Activated CD4-positive, alpha-beta T cell treated with anti-CD3 and anti-CD28 coated beads, Interleukin-2, Interleukin-6, amounts not matched to agents 100 ng/mL and 50 ng/mL, durations not matched to agents 16 hours and 8 hours (primary cell): ENCODE measurements around the gene ESR1.
"Not testable (repeated sequence)": the region's sequence is repeated elsewhere in the genome, so short reads cannot be mapped to it uniquely, and the experiment has no call there.

Experiments
- DNase-seq: peaks from one replicate; pipeline ENCODE4 v3.0.0-alpha.2; 2020

Gene ESR1

GRCh38 chr6:151993364-151993763 is 185.9 kb downstream of the ESR1 start:
- DNase-seq = no peak

- no peak for DNase-seq
Measured at GRCh38 chr6:151998784-151999183, 191.3 kb downstream of the ESR1 start.

- no peak for DNase-seq
Measured at GRCh38 chr6:151999194-151999593, 191.7 kb downstream of the ESR1 start.

GRCh38 chr6:152001408-152001807 is 193.9 kb downstream of the ESR1 start:
- no peak for DNase-seq

- no peak for DNase-seq
Measured at GRCh38 chr6:152002306-152002705, 194.8 kb downstream of the ESR1 start.

DNA sequence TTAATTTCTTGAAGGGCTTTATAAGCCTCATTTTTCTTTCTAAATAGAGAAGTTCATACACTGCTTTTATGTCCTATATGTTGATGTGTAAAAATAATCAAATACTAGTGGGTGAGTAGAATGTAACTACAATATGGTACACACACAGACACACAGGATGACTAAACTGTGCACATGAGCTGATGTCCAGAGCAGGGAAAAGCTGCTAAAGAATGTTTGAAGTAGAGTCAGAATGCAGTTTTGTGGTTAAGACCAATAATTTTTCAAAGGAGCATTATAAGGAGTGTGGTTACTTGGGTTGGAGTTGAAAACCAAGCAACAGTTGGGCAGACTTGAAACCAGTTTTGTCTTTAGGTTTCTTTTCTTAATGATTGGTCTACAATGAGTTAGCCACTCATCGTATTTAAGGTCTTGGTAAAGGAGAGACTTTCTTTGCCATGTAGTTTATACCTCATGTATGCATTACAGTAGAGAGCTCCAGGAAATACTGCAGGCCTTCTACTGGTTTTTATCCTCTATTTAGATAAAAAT is 196.6 kb downstream of the ESR1 start:
- DNase-seq = peak; percentile 1

- no peak for DNase-seq
Measured at GRCh38 chr6:152004896-152005295, 197.4 kb downstream of the ESR1 start.

GRCh38 chr6:152008779-152009178 is 201.3 kb downstream of the ESR1 start:
- no peak for DNase-seq

DNA sequence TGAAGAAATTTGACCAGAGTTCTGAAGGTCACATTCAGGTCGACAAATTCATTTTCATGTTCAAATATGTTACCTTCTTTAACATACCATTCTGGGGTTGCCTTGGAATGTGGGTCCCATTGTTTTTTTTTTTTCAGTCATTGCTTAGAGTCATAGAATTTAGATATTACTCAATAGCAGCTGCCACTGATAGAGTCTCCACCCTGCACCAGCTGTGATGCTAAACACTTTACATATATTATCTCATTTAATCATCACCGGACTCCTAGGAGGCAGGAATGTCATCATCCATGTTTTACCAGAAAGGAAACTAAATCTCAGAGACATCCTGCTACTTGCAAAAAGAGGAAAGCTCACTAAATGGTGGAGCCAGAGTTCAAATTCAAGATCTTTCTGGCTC is 204.7 kb downstream of the ESR1 start:
- no peak for DNase-seq

DNA sequence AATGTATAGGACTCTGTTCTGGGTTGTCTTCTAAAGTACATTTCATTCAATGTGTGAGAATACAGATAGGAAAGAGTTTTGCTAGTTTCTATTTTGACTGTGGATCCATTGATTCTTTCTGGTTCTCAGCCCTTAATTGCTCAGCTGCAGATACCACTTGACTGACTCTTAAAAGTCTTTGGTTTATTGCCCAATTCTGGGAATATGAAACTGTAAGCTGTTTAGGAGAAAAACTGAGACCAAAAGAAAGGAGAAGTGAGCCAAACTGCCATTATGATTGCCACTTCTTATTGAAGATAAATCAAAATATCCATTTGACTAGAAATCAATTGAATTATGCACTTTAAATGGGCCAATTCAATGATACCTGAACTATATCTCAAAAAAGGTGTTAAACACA is 211.4 kb downstream of the ESR1 start:
- no peak for DNase-seq

- DNase-seq = no peak
Measured at GRCh38 chr6:152022303-152022702, 214.8 kb downstream of the ESR1 start.

GRCh38 chr6:152023613-152024012 is 216.1 kb downstream of the ESR1 start:
- DNase-seq = no peak

DNA sequence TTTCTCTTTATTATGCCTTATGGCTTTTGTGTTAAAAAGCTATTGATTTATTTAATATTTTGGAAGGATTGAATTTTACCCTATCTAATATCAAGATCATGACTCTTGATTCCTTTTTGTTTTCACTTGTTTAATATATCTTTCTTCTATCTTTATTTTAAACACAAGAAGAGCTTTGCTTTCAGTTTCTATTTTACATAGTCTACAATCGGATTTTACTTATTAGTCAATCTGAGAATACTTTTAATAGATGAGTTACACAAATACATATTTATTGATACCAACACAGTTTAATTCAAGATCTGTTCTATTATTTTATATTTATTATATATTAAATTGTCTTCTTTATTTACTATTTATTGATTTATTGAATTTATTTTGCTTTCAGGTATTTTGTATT is 218.8 kb downstream of the ESR1 start:
- DNase-seq = no peak

DNA sequence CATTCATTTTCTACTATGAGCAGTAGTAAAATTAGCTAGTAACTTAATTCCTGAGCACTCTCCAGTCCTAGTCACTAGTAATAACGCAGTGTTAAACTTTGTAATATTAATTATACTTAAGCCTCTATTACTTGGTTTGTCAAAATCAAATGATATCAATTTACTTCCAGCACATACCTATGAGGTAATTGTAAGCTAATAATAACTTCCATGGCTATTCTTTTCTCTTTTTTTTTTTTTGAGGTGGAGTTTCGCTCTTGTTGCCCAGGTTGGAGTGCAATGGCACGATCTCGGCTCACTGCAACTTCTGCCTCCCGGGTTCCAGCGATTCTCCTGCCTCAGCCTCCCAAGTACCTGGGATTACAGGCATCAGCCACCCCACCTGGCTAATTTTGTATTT is 219.3 kb downstream of the ESR1 start:
- DNase-seq = not testable (repeated sequence)

DNA sequence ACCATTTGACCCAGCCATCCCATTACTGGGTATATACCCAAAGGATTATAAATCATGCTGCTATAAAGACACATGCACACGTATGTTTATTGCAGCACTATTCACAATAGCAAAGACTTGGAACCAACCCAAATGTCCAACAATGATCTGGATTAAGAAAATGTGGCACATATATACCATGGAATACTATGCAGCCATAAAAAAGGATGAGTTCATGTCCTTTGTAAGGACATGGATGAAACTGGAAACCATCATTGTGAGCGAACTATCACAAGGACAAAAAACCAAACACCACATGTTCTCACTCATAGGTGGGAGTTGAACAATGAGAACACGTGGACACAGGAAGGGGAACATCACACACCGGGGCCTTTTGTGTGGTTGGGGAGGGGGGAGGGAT is 226.3 kb downstream of the ESR1 start:
- not testable (repeated sequence) for DNase-seq

DNA sequence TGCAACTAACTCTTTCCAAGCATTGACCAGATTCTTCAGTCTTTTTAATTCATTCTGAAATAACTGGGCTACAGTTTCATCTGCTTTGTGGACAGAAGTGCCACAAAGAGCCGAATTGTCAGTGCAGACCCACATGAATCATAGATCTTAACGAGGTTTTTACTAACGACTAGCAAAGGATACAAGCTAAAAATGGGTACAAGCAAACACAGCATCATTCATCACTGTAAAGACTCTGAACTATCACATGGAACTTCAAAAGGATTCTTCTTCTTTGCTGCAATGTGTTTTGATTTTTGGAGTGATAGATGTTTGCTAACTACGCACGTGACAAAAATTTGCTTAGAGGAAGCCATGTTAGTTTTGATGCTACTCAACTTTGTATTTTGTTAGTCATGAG is 227.1 kb downstream of the ESR1 start:
- no peak for DNase-seq

DNA sequence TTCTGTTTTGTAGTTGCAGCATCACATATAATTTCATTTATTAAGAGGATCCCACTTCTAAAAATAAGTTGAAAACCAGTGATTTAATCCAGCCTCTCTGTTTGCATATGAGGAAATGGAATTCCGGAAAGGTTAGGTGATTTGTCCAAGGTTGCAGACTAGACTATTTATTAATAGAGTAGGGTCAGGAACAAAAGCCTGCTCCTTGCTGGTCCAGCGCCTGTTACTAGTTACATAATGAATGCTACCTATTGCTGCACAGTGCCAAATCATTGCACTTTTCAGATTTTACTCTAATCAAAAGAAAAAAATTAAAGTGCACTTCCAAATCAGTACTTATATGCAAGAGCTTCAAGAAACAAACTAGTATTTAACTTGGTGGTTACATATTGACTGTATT is 238.6 kb downstream of the ESR1 start:
- no peak for DNase-seq

GRCh38 chr6:152048921-152049320 is 241.4 kb downstream of the ESR1 start:
- no peak for DNase-seq

DNA sequence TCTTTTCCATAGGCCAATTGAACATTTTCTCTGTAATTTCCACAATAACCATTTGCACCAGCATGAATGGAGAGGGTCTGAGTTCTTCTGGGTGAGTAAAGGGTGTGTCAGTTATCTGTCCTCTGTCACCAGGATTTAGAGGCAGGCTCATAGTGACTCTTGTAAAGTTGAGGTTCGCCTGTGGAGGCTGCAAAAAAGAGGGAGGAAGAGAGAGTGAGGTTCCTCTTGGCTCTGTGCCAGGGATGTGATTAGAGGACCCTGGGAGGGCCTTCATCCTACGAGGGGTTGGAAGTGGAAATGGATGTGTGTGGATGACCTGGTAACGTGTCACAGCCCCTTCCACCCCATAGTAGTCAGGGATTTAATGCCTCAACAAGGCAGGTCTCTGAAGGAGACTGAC is 242.0 kb downstream of the ESR1 start:
- DNase-seq = no peak

DNA sequence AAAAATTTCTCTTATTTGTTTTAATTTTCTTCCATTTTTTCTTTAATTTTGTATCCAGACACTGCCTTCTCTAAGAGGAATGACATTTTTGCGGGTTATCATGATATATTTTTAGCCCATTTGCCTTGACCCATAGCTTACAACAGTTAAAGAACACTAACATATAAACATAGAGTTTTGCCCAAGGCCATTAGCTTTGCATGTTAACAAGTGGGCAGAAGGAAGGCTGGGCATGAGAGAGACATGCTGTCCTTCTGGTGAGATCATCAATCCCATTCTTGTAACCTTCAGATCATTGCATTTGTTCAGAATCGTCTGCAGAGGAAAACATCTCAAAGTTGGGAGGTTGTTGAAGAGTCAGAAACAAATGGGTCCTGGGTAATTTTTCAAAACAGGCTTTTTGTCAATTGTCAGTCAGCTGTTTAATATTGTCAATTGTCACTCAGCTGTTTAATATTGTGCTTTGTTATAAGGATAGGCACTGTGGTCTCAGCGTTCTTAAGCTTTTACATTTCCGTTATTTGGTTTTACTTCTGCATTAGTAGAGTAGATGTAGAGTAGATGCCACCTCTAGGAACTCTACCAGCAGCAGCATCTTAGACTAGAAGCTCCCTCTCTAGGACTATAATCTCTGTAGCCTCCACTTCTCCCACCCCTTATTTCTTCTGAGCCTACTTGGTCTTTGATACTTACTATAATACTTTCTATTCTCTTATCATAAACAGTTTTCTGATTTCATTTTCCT is 243.1 kb downstream of the ESR1 start:
- no peak for DNase-seq

DNA sequence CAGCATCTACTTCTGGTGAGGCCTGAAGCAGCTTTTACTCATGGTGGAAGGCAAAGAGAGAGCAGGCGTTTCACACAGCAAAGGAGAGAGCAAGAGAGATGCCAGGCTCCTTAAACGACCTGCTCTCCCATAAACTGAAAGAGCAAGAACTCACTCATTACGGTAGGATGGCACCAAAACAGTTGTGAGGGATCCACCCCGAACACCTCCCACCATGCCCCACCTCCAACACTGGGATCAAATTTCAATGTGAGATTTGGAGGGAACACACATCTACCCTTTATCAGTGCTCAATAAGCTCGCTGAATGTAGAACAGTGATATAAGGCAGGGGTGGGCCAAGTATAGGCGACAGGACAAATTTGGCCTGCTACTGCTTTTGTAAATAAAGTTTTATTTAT is 244.6 kb downstream of the ESR1 start:
- DNase-seq = no peak

- DNase-seq = no peak
Measured at GRCh38 chr6:152053332-152053731, 245.8 kb downstream of the ESR1 start.

DNA sequence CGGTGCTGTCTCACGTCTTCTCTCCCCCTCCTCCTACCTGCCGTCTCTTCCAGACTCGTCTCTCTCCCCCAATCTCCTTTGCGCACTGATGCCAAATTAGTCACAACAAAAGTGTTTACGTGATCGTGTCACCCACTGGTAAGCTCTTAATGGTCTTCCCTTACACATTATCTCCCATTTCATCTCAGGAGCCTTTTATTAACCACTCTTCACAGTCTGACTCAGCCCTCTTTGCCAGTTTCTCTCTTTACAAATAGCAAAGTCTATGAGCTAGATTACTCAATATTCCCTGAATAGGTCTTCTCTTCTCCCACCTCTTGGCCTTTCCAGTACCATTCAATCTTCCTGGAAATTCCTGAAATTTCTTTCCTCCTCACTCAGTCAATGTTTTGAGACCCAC is 247.0 kb downstream of the ESR1 start:
- DNase-seq = peak; percentile 46

GRCh38 chr6:152055517-152055916 is 248.0 kb downstream of the ESR1 start:
- DNase-seq = no peak

DNA sequence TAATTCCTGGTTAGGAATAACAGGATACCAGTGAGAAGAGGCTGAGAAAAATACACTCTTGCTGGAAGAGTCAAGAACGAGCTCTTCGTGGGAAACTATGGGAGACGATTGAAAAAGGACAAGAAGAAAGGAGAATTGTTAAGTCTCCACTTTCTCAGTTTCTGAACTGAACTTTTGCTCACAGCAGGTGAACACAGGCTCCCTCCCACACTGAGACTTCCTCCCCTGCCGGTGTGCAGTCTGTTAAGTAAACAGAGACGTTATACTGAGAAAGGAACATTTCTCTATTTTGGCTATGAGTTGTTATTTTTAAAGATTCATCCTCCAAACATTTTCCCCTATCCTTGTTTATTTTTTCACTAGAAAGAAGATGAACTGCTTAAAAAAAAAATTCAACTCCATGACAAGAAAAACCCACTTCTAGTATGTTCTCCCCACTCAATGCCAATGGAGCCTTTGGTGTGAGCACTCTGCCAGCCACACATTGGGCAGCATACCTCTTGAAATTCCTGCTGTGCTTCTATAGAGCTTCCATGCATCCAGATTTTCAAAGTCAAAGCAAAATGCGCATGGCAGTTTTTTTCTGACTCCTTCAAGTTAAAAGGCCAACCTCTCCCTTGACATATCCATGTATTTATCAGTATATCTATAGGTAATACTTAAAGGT is 250.5 kb downstream of the ESR1 start:
- no peak for DNase-seq
